Peyer's patch (tissue), 4 donors: ENCODE measurements around the gene ETV6.

Experiments used
- CTCF ChIP-seq, 6 experiments: fragments of 450-650 bp in 4 of 6; fragments of 200-600 bp in 2 of 6; sonication (generic) in 1 of 6; IDR thresholded peaks; one replicate each; pipeline ENCODE4 v1.5.1; 2017 to 2019; ENCODE audit warnings: antibody characterized with exemption in 6 of 6, mild to moderate bottlenecking in 3 of 6, moderate library complexity in 1 of 6
- POLR2A ChIP-seq, 2 donors: fragments of 450-650 bp; IDR thresholded peaks; one replicate each; pipeline ENCODE4 v1.5.1; 2017; ENCODE audit warnings: antibody characterized with exemption in 2 of 2, mild to moderate bottlenecking in 2 of 2, moderate library complexity in 2 of 2

- TF ChIP-seq POLR2A (IDR thresholded peaks at IDR 0.05) = no peak
- TF ChIP-seq CTCF (IDR thresholded peaks at IDR 0.05) = no peak
Observed at GRCh38 chr12:11686120-11686519, 36.6 kb downstream of the ETV6 start.
